ENCODE data around the gene LSS.
"Not testable (repeated sequence)": the region's sequence is repeated elsewhere in the genome, so short reads cannot be mapped to it uniquely, and the experiment has no call there.

The LSS gene

DNA sequence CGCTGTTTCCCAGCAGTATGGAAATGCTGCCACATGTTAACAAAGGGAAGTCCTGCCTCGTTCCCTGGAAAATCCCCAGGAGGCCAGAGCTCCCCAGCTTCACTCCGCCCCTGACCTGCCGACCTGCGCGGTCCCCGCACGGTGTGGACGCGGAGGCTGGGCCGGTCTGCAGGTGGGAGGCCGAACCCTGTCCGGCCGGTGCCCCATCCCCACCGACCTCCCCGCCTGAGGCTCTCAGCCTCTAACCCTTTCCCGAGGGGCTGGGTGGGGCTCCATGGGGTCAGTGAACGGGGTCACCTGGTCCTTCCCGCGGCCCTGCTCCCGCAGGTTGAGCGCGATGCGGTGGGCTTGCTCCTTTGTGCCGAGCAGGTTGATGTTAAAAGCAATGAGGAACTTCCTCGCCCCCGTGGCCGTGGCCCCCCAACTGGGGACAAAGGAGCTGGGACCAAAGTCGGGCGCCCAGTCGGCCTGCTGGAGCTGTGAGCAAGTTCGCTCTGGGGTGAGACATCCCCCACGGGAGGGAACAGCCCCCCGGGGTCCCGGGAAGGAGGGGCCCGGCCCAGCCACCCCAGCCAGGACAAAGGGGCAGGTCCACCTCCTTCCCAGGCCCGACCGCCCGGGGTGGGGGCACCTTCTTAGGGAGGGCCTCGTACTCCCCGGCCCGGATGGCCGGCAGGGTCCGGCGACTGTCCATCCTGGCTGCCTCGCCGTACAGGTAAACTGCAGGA is 77.1 kb downstream of the LSS start:
- DNase-seq, result peak; percentile 0

DNA sequence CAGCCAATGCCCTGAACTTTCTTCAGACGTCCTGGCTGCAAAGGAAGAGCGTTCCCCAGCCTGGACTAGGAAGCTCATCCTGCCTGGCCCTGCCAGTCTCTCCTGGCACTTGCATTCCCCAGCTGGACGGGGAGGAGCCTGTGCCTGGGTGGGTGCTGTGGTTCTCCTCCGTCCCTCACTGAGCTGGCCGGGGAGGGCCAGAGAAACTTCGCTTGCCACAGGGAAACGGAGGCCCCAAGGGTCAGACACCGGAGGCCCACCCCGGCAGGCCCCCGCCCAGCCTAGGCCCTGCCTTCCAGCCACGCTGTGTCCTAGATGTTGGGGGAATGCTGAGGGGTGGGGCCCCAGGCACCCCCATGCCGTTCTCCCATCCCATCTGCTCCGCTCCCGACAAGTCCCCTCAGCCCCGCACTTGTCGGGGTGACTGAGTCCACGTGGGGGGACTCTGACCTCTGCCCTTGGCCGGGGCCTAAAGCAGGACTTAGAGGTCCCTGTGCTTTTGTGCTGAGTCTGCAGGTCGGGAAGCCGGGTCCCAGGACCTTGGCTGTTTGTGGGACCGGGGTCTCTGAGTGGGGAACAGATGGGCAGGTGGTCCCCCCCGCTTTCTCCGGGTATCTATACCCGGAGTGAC is 78.0 kb downstream of the LSS start:
- DNase-seq, result no peak

DNA sequence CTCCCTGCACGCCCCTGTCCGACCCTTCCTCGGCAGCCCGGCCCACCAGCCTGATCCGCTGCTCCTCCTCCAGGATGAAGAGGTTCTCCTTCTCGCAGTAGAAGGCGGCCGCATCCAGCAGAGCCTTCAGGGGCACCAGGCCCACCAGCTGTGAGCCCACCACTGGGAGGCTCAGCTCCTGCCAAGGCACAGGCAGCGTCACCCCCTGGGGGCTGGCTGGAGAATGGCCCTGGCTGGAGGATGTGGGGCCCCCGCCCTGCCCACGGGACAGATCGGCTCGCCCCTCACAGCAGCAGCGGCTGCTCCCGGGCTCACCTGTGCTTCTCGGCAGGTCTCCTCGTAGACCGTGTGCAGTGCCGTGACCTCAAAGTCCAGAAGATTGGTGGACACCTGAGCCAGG is 78.5 kb downstream of the LSS start:
- DNase-seq, result no peak

DNA sequence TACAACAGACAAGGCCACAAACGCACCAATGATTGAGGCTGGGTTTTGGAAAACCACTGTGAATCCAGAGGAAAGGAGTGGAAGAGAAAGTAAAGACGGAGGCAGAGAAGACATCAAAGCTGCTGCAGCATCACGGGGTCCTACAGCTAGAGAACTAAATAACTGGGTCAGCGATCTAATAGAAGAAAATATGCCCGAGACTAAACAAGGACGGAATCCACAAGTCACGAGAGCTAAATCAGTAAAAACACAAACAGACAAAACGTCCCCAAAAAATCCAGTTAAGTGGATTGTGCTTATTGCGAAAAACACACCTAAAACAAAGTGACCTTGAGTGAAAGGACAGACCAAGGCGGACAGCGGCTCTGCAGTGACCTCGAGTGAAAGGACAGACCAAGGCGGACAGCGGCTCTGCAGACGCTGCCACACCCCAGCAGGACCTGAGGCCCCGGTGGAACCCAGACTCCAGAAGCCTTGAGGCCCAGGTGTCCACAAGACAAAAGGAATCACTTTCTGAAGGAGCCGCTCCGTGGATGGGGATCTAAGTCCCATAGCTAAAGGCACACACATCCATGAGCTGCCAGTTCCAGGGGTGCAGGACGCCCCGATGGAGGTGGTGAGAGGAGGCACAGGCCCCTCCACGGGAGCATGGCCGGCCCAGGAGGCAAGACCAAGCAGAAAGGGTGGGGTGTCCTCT is 79.2 kb downstream of the LSS start:
- no peak for DNase-seq

DNA sequence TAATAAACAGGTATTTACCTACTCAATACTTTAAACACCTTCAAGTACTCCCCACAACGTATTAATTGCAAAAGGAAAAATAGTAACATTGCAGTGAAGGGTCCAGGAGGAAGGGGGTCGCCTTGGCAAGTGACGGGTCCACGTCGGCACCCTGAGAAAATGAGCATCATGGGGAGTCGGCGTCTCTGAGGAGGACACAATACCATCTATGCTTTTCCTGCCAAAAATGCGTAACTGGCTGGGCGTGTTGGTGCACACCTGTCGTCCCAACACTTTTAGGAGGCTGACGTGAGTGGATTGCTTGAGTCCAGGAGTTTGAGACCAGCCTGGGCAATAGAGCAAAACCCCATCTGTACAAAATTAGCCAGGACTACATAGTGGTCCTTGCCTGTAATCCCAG is 80.5 kb downstream of the LSS start:
- DNase-seq, result no peak

DNA sequence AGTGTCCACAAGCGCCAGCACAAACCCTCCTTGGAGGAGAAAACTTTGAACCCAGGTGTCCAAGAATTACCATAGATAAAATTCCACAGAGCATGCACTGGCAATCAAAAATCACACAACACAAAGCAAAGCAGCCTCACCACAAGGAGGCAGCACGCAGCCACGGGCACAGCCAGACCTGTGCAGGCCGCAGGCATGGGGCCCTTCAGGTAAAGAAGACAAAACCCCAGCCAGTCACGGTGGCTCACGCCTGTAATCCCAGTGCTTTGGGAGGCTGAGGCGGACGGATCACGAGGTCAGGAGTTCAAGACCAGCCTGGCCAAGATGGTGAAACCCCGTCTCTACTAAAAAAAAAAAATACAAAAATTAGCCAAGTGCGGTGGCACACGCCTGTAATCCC is 81.1 kb downstream of the LSS start:
- peak; percentile 45 for DNase-seq

DNA sequence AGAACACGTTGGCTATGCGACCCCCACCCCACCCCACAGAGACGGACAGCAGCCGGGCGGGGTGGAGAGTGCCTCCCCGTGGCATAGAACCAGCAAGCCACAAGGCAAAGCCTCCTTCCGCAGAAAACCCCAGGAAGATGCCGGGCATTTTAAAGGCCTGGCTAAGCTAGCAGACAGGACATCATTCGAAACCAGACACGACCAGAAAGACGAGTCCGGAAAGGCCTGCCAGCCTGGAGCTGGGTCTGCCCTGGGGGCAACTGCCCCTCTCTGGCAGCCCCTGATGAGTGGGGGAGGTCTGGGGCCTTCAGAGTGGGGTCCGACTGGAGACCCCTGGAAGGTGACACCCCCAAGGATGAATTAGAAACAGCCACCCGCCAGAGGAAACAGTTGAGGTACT is 81.7 kb downstream of the LSS start:
- no peak for DNase-seq

DNA sequence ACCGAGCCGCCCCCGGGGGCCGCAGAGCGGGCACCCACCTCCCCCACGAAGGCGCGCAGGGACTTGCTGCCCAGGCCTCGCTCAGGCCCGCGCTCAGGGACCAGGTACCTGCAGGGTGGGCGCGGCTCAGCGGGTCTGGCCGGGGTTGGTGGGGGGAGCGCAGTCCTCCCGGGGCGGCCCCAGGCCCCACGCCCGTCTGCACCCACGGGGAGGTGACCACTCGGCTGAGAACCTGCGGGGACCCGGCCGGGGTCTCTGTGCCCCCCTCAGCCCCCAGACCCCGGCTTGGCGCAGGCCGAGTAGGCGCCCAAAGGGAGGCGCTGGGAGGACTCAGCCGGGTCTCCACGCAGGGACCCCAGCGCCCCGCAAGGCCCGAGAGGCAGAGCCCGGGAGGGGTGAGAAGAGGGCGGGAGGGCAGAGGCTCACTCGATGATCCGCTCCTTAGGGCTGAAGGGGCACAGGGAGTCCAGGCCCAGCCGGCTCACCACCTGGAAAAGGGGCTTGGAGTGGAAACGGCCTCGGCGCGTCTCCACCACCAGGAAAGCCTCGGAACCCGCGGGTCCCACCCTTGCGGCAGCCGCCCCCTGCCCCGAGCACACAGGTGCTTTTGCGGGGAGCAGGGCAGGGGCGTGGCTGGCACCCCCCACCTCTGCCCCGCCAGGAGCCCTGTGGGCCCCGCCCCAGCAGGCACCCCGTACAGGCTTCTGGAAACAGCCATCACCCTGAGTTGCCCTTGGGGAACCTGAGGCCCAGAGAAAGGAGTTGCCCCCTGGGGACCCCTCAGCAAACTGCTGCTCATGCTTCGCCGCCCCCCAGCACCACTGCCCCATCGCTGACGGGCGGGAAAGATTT is 82.5 kb downstream of the LSS start:
- DNase-seq, result no peak

DNA sequence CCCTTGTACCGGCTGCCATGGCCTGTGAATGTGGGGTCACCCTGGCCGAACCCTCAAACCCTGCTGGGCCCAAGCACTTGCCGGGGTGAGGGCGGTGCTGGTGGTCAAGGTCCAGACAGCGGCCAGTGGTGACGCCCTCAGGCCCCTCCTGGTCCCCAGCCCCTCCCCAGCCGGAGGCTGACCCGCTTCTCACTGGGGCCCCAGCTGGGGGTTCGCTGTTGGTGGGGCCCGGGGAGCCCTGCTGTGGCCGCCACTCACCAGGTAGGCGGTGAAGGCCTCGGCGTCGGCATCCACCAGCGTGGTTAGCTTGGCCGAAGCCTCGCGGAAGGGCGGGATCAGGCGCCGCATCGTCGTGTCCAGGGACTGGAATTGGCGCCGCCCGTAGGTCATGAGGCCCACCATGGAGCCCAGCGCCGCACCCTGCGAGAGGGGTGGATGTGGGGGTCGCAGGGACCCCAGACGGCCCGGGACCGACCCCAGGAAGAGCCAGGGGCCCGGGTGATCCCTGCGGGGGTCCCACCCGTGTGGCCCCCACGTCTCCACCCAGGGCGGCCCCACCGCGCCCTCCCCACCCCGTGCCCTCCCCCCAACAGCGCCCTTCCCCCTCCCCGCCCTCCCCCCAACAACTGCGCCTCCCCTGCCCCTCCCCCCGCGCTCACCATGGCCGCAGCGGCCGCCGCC is 83.3 kb downstream of the LSS start:
- DNase-seq, result no peak

DNA sequence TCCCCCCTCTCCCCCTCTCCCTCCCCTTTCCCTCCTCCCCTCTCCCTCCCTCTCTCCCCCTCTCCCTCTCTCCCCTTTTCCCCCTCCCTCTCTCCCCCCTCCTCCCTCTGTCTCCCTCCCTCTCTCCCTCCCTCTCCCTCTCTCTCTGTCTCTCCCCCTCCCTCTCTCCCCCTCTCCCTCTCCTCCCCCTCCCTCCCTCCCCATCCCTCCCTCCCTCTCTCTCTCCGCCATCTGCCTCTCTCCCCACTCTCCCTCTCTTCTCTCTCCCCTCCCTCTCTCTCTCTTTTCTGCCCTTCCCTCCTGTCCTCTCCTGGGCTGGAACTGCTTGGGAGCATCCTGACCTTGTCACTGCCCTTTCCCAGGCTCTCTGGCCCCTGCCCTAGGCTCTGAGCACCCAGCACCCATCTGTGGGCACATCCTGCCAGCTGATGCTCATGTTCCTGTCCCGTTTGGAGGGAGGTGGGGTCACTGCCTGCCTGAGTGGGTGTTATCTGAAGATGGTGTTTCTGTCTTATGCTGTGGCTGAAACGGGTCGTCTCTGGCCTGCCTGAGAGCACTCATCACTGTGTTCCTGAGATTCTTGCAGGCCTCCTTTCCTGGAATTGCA is 84.0 kb downstream of the LSS start:
- no peak for DNase-seq

DNA sequence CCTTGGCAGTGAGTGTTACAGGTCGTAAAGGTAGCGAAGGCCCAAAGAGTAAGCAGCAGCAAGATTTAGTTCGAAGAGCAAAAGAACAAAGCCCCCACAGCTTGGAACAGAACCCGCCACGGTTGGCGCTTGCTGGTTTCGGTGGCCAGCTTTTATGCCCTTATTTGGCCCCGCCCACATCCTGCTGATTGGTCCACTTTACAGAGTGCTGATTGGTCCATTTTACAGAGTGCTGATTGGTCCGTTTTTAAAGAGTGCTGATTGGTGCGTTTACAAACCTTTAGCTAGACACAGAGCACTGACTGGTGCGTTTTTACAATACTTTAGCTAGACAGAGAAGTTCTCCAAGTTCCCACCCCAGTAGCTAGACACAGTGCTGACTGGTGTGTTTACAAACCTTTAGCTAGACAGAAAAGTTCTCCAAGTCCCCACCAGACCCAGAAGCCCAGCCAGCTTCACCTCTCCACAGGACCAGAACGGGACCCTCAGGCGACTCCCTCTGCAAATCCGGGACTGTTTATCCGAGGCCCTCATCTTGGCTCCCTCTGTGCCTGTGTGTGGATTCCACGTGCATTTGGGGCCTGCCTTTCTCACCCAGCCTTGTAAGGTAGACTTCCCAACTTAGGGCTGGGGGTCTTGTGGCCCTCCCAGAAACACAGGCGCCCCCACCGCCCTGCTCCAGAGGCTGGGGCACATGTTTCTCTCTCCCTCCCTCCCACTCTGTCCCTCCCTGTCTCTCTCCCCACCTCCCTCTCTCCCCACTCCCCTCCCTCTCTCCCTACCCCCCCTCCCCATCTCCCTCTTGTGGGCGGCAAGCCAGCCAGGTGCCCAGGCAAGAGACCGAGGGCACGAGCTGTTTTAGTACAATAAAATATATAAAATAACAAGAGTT is 85.7 kb downstream of the LSS start:
- DNase-seq, result peak; percentile 15

DNA sequence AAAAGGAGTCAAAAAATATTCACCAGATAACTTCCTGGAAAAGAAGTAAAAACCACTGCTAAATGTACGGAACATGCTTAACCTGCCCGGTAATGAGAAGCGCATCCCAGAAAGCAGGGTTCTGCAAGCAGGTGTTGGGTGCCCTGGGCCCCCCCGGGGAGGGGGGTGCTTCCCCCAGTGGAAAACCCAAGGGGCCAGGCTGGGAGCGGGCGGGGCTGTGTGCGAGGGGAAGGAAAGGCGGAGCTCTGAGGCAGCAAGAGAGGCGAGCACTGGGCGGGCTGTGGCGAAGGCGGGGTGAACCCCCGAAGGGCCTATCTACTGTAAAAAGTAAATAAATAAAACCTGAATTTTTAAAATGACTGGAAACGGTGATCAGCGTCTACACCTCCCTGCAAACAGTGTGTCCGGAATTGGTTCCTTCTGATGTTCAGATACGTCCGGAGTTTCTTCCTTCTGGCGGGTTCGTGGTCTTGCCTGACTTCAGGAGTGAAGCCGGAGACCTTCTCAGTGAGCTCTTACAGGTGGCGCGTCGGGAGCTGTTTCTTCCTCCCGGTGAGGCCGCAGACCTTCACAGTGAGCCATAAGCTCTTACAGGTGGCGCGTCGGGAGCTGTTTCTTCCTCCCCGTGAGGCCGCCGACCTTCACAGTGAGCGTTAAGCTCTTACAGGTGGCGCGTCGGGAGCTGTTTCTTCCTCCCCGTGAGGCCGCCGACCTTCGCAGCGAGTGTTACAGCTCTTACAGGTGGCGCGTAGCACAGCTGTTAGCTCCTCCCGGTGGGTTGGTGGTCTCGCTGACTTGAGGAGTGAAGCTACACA is 86.6 kb downstream of the LSS start:
- no peak for DNase-seq

DNA sequence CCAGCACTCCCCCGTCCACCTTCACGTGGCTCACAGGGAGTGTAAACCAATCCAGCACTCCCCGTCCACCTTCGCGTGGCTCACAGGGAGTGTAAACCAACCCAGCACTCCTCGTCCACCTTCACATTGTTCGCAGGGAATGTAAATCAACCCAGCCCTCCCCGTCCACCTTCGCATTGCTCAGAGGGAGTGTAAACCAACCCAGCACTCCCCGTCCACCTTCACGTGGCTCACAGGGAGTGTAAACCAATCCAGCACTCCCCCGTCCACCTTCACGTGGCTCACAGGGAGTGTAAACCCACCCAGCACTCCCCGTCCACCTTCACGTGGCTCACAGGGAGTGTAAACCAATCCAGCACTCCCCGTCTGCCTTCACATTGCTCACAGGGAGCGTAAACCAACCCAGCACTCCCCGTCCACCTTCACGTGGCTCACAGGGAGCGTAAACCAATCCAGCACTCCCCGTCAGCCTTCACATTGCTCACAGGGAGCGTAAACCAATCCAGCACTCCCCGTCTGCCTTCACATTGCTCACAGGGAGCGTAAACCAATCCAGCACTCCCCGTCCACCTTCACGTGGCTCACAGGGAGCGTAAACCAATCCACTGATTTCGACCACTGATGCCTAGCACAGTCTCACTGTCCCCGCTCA is 88.1 kb downstream of the LSS start:
- DNase-seq, result not testable (repeated sequence)

DNA sequence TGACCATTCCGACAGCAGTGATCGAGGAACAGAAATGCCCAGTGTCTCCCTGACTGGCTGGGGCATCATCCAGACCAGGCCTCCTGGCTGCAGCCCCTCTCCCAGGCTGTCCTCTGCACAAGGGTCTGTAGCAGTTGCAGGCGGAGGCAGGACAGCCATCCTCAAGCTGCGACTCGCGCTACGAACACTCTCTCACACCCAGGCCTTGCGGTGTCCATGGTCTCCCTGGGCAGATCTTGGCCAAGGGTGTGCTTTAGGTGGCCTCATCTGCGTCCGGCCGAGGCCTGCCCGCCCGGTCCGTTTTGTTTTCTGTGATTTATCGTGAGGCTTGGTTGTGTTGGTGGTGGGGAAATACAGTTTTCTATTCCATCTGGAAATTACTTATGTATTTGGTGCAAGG is 88.9 kb downstream of the LSS start:
- DNase-seq, result no peak

DNA sequence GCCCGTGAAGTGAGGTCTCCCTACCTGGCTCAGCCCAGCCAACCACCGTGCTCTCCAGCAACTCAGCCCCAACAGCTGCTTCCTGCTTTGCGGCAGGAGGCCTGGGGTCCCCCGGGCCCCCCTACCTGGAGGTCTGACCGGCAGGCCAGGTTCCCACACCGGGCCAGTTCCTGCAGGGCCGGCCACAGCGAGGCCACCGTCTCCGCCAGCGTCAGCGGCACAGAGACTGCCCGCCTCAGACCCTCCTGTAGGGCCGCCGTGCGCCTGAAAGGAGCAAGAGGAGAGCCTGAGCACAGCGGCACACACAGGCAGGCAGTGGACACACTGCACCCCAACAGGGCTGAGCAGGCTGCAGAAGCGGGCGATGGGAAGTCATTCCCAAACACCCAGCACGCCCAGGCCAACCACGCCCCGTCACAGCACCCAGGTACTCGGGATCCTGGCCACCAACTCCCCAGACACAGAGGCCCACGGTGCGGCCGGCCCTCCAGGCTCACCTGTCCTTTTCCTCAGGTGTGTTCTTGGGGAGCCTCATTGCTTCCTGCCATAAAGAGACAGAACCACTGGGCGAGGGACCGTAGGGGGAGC is 90.1 kb downstream of the LSS start:
- no peak for DNase-seq
